HG02981 (cell line): ENCODE results near the gene NHP2.
A peak's percentile ranks its signal among the peaks of the same experiment; 100 is the strongest.
"Not testable (repeated sequence)": the region's sequence is repeated elsewhere in the genome, so short reads cannot be mapped to it uniquely, and the experiment has no call there.

Source experiments
- ATAC-seq: cut with Tn5 transposase; IDR thresholded peaks from one replicate; pipeline ENCODE4 v1.9.1; 2021; ENCODE audit warnings: mild to moderate bottlenecking, moderate library complexity; ENCODE audit not compliant: unreplicated experiment

Gene NHP2

GRCh38 chr5:178153530-178154340 lies at the start of gene NHP2:
TSS of gene NHP2 (minus strand) at chr5:178153885. CDS start at chr5:178153817, 68 bp downstream.
- ATAC-seq, result peak; percentile 97

DNA sequence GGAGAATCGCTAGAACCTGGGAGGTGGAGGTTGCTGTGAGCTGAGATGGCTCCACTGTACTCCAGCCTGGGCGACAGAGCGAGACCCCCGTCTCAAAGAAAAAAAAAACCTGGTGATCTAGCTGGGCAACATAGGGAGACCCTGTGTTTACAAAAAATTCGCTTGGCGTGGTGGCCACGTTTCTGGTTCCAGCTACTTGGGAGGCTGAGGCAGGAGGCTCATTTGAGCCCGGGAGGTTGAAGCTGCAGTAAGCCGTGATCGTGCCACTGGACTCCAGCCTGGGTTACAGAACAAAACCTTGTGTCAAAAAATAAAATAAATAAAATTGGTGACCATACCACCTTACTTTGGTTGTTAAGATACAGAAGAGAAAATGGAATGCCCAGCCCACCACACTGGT lies 48.9 kb upstream of the NHP2 start:
- no peak for ATAC-seq

GRCh38 chr5:178201927-178202235 lies 48.2 kb upstream of the NHP2 start:
- ATAC-seq, result no peak

DNA sequence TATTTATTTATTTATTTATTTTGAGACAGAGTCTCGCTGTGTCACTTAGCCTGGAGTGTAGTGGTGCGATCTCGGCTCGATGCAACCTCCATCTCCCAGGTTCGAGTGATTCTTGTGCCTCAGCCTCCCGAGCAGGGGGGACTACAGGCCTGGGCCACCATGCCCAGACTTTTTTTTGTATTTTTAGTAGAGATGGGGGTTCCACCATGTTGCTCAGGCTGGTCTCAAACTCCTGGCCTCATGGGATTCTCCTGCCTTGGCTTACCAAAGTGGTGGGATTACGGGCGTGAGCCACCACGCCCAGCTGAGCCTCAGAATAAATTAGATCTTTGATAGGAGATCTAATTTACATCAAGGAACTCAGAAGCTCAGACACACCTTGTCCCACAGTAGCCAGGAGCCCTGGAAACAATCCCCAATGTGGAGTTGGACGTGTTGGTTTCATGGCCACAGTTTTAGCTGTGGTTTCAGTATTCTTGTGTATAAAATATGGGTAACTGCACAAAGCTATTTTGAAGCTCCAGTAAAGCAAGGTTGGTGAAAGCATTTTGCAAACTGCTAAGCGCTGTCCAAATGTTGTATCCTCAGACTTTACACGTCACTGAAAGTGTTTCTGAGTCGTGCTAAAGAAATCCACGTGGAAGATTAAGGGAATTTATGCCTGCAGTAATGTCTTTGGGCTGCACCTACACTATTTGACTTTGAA lies 47.7 kb upstream of the NHP2 start:
- no peak for ATAC-seq

- ATAC-seq, result no peak
Measured at GRCh38 chr5:178199581-178200434, 46.1 kb upstream of the NHP2 start.

DNA sequence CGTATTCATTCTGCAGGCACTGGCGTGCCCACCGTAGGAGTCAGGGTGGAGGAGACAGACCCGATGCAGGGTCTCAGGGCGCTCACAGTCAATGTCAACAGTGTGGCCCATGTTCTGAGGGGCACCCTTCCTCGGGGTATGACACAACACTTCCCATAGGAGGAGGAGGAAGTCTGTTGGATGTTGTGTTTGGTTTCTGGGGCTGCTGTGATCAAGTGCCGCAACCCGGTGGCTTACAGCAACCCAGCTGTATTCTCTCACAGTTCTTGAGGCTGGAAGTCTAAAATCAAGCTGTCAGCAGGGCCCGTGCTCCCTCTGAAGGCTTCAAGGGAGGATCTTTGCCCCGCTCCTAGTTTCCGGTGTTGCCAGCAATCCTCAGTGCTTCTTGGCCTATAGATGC lies 45.0 kb upstream of the NHP2 start:
- ATAC-seq, result no peak

DNA sequence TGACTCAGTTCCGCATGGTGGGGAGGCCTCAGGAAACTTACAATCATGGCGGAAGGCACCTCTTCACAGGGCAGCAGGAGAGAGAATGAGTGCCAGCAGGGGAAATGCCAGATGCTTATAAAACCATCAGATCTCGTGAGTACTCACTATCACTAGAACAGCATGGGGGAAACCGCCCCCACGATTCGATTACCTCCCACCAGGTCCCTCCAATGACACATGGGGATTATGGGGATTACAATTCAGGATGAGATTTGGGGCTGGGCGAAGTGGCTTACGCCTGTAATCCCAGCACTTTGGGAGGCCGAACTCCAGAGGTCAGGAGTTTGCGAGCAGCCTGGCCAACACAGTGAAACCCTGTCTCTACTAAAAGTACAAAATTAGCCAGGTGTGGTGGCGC lies 44.5 kb upstream of the NHP2 start:
- not testable (repeated sequence) for ATAC-seq

GRCh38 chr5:178196986-178197385 lies 43.3 kb upstream of the NHP2 start:
- no peak for ATAC-seq

DNA sequence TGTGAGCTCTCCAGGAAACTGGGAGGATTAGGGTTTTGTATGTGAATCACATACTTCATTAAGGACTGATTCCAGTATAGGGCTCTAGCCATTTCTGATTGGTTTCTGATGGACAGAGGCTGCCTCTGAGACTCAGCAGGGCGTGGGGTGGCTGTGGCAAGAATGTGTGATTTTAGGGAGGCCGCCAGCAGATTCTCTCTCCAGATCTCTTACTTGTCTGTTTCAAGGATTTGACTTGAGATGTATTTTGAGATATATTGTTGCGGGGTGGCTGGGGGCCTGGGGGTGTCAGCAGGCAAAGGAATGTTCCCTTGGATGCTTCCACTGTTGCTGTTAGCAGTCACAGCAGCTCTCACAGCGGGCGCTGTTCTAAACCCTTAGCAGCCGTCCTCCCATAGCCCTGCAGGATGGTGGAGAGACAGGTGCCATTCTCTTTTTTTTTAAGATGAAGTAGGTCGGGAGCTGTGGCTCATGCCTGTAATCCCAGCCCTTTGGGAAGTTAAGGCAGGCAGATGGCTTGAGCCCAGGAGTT lies 42.7 kb upstream of the NHP2 start:
- ATAC-seq, result no peak

DNA sequence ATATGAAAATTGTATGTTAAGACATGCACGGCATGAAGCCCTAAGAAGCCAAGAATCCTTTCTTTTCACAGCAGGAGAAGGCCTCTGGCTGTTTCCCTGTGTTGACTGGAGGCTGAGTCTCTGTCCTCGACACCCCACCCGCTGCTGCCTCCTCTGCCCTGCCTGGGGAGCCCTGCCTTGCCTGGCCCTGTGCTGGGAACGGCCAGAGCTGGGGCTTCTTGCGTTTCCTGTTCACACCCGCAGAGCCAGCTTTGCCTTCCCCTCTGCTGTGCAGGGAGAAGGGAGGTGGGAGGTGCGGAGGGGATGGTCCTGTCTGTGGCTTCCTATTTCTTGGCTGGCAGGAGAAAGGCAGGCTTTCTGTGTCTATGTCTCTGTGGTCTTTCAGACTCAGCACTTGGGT lies 40.3 kb upstream of the NHP2 start:
- no peak for ATAC-seq

- no peak for ATAC-seq
Measured at GRCh38 chr5:178193251-178193809, 39.6 kb upstream of the NHP2 start.

DNA sequence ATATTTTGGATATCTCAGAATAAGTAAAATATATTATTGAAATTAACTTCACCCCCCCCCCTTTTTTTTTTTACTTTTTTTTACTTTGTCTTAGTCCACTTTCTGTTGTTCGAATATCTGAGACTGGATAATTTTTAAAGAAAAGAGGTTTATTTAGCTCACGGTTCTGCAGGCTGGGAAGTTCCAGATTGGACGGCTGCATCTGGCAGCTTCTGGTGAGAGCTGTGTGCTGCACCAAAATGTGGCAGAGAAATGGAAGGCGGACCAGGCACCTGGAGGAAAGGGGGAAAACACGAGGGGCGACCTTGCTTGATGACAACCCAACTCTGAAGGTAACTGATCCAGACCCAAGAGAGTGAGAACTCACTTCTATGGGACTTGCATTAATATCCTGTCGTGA lies 39.1 kb upstream of the NHP2 start:
- ATAC-seq, result no peak

GRCh38 chr5:178192244-178192643 lies 38.6 kb upstream of the NHP2 start:
- ATAC-seq, result no peak

- no peak for ATAC-seq
Measured at GRCh38 chr5:178191661-178192060, 38.0 kb upstream of the NHP2 start.

- ATAC-seq, result no peak
Measured at GRCh38 chr5:178189433-178189832, 35.7 kb upstream of the NHP2 start.

DNA sequence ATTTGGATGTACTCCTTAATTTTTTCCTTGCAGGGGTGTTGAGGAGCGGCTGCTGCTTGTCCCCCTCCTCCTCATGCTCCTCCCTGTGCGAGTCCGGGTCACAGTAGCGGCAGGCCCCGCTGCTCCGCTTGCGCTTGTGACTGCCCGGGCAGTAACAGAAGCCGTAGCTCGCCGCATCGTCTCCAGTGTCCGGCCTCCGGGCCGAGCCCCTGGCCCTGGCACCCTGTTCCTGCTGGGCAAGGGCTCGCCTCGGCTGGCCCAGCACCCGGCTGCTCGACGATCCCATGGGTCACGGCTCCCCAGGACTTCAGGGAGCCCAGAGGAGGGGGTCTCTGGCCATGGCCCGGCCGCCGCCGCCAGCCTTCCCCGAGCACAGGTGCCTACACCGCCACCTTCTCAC lies 33.3 kb upstream of the NHP2 start, which contains the start of gene GMCL2:
GMCL2 (minus strand) TSS at position 358 of the 400 bp plus-strand sequence; CDS start at position 286, 72 bp downstream.
- ATAC-seq, result no peak

- ATAC-seq, result no peak
Measured at GRCh38 chr5:178186427-178186826, 32.7 kb upstream of the NHP2 start.

DNA sequence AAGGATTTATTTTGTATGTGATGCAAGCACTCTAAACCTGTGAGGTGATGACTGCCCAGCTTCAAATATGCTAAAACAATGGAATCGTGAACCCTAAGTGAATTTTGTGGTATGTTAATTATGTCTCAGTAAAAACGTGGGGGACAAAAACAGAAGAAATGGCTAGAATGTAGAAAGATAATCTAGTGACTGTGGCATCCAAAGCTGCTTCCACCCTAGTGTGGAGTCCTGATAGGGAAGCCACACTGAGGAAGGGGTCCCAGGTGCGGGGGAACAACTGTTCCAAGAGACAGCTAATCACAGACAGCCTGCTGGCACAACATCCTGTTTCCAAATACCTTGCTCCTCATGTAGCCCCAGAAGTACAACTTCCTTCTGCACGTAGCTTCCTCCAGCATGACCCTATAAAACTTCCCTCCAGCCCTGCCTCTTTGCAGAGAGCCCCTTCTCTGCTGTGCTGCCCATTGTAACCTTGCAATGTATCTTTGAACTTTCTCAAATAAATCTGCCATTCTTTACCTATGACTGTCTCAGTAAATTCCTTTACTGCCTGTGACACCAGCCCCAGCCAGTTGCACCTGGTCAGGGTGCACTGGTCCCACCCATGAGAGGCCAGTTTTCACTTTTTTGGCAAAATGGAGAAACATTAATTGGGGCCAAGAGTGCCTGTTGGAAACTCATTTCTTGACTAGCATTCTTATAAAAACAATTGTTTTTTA lies 28.6 kb upstream of the NHP2 start:
- ATAC-seq, result no peak

DNA sequence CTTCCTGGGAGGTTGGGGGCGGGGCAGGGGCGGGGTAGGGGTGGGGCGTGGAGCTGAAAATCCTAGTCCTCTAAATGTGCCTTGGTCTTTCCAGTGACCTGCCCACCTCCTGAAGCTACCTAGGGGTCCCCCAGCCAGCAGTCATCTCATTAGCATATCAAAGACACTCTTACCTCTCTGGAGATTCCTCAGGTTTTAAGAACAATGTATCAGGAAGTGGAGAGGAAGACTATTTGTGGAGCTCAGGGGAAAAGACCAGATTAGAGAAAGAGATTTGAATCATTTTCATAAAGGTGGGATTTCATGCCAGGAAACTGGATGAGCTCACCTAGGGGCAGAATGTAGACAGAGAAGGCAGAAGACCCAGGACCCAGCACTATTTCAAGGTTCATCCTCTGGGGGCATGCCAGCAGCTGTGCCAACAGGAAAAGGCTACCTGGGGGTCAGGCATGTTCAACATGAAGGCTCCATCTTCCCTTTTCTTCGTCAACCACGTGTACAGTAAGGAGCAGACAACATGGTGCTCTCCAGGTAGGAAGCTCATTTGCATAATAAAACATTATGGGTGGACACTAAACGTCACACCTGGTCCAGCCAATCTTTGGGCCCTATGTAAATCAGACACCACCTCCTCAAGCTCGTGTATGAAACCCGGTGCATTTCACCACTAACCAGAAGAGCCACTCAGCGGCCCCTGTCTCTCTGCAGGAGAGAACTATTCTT lies 26.6 kb upstream of the NHP2 start:
- ATAC-seq, result no peak

GRCh38 chr5:178177569-178177968 lies 23.9 kb upstream of the NHP2 start:
- no peak for ATAC-seq
